Measurements from ENCODE around the gene IKBKE. TPM values are rescaled to one million over a fixed set of nuclear protein-coding genes. Genes with fewer than 3 reads are reported as not detected.
"Not testable (repeated sequence)": the region's sequence is repeated elsewhere in the genome, so short reads cannot be mapped to it uniquely, and the experiment has no call there.

Gene IKBKE
- total RNA-seq, 1 donor from 2014 or later = 51.5 TPM

DNA sequence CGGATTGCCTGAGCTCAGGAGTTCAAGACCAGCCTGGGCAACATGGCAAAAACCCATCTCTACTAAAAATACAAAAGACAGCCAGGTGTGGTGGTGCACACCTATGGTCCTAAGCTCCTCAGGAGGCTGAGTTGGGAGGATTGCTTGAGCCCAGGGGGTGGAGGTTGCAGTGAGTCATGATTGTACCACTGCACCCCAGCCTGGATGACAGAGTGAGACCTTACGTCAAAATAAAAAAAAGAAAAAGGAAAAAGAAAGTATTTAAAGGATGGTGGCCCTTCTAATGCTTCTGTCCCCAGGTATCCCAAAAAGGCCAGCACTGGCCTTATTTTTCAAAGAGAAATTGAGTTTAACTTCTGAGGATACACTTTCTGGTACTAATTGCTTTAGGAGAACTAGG is 1.7 kb downstream of the IKBKE start:
- peaks cover 51% of the 10 kb centered on the region for H3K36me3 Mint-ChIP-seq (ENCODE audit: low read depth)
- intact Hi-C loops (cut with micrococcal nuclease) = no loop called here
- peak overlapping the region; percentile 86 for H3K4me3 Mint-ChIP-seq

DNA sequence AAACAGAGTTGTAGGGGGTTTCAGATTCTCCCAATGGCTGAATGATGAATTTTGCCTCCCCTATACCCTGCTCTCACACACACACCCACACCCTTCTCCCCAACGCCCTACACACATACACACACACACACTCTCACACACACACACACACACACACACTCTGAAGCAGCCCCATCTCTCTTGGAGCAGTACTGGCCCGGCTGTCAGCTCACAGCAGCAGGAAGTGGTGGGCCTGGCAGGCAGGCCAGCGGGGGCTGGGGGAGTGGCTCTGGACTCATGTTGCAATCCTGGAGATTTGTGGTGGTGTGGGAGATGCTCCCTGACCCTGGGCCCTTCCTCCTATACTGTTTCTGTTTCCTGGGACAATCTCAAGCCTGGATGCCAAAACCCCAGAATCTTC is 2.2 kb downstream of the IKBKE start:
- H3K27me3 Mint-ChIP-seq = no peaks in the 10 kb centered on the region
- H3K27ac Mint-ChIP-seq = peak overlapping the region; percentile 86
- H3K4me1 Mint-ChIP-seq = peaks cover 71% of the 10 kb centered on the region
- intact Hi-C loops (cut with micrococcal nuclease) = no loop called here
- DNase-seq = peak; percentile 79
- H3K36me3 Mint-ChIP-seq (ENCODE audit: low read depth) = peaks cover 56% of the 10 kb centered on the region
- no peaks in the 10 kb centered on the region for H3K9me3 Mint-ChIP-seq
- peak overlapping the region; percentile 86 for H3K4me3 Mint-ChIP-seq

More for the DNA sequence above, 1.7 kb downstream of the IKBKE start:
- no peaks in the 10 kb centered on the region for H3K9me3 Mint-ChIP-seq
- no peaks in the 10 kb centered on the region for H3K27me3 Mint-ChIP-seq
- peak; percentile 72 for DNase-seq
- H3K4me1 Mint-ChIP-seq = peaks cover 74% of the 10 kb centered on the region
- peak overlapping the region; percentile 86 for H3K27ac Mint-ChIP-seq

DNA sequence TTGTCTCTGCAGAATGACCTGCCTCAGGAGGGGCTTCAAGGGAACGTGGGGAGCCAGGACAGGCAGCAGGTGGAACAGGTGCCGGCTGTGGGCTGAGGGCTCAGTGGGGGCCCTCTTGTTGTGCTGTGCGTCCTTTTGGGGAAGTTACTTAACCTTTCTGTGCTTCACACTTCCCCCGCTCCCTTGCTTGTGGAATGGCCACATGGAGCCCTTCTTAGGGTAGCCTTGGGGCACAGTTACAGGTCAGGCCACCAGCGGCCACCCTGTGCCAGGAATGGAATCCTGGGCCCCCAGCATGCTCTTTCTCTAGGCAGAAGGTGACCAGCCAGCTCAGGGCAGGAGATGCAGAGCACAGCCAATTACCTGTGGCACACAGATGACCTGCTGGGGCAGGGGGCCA is 2.6 kb downstream of the IKBKE start:
- Mint-ChIP-seq H3K4me3 (peak overlapping the region; percentile 86), H3K4me1 (peaks cover 67% of the 10 kb centered on the region), H3K9me3 (no peaks in the 10 kb centered on the region), H3K36me3 (ENCODE audit: low read depth) (peaks cover 56% of the 10 kb centered on the region), H3K27ac (peak overlapping the region; percentile 86), H3K27me3 (no peaks in the 10 kb centered on the region)
- DNase-seq = no peak
- intact Hi-C loops (cut with micrococcal nuclease) = no loop called here

DNA sequence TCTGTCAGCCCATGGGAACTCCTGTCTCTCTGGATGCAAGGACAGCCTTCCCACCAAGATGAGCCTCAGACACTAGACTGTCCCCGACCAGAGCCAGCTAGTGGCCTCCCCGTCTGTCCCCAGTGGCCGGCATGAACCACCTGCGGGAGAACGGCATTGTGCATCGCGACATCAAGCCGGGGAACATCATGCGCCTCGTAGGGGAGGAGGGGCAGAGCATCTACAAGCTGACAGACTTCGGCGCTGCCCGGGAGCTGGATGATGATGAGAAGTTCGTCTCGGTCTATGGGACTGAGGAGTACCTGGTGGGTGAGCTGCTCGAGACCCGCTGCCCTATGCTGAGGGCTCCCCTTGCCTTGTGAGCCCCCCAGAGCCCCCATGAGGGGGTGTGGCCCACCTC is 5.8 kb downstream of the IKBKE start:
- Mint-ChIP-seq H3K4me1 (peaks cover 55% of the 10 kb centered on the region), H3K27me3 (no peaks in the 10 kb centered on the region), H3K4me3 (peak overlapping the region; percentile 14), H3K36me3 (ENCODE audit: low read depth) (peaks cover 77% of the 10 kb centered on the region), H3K9me3 (no peaks in the 10 kb centered on the region), H3K27ac (peak overlapping the region; percentile 87)
- intact Hi-C loops (cut with micrococcal nuclease) = loop anchor here (5.0 kb wide), 2 partner anchors 186 to 474 kb away; partner anchors contain the start of gene RAB7B
- DNase-seq = no peak

DNA sequence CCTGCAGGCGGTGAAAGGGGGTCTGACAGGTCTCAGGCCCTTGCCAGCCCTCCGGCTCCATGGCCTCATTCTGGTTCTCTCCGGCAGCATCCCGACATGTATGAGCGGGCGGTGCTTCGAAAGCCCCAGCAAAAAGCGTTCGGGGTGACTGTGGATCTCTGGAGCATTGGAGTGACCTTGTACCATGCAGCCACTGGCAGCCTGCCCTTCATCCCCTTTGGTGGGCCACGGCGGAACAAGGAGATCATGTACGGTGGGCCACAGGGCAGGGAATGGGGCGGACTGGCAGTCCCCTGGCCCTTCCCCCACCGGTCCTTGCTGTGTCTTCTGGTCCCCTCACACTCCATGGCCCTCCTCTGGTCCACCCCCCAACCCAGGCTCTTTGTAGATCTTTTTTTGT is 6.3 kb downstream of the IKBKE start:
- Mint-ChIP-seq H3K27me3 (no peaks in the 10 kb centered on the region), H3K36me3 (ENCODE audit: low read depth) (peaks cover 78% of the 10 kb centered on the region), H3K4me1 (peaks cover 55% of the 10 kb centered on the region), H3K27ac (peak overlapping the region; percentile 49), H3K9me3 (no peaks in the 10 kb centered on the region), H3K4me3 (no peak overlapping the region)
- no peak for DNase-seq
- intact Hi-C loops (cut with micrococcal nuclease) = loop anchor here (5.0 kb wide), 2 partner anchors 186 to 474 kb away; partner anchors contain the start of gene RAB7B

DNA sequence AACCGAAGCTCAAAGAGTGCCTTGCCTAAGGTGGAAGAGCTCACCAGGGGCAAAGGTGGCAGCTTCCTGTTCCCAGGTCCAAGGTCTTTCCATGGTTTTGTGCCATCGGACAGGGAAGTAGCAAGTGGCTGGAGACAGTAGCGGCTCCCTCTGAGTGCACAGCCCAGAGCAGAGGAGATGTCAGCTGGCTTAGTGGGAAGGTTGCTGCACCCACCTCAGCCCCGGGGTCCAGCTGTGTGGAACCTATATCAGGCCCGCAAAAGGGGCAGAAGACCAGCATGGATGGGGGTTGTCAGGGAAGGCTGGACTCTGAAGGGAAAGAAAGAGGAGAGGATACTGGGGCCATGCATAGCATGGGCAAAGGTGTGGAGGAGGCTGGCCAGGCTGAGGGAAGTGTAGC is 6.8 kb downstream of the IKBKE start:
- Mint-ChIP-seq H3K4me1 (peaks cover 50% of the 10 kb centered on the region), H3K4me3 (no peak overlapping the region)
- intact Hi-C loops (cut with micrococcal nuclease) = loop anchor here (5.0 kb wide), 2 partner anchors 185 to 475 kb away; partner anchors contain the start of gene RAB7B

DNA sequence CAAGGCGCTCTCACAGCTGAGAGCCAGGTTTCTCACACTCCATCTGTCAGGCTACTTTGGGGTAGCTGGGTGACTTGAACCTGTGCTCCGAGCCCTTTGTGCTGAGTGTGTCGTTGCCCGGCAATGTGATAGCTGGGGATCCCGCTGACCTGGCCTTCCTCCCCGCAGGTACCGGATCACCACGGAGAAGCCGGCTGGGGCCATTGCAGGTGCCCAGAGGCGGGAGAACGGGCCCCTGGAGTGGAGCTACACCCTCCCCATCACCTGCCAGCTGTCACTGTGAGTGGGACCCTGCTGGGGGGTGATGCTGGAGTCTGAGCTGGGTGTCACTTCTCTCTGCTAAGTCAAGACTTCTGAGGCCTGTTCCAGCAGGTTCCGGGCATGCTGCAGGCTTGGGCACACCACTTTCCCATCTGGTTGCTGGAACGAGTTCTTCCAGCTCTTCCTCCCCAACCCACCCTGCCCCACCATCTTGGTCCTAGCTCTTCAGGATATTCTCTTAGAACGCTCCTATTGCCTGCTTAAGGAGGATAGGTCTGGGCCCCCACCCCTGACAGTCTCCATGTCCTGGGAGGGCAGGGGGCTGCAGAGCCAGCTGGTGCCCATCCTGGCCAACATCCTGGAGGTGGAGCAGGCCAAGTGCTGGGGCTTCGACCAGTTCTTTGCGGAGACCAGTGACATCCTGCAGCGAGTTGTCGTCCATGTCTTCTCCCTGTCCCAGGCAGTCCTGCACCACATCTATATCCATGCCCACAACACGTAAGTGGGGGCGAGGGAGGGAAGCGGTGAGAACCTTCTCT is 7.5 kb downstream of the IKBKE start:
- Mint-ChIP-seq H3K4me1 (peaks cover 43% of the 10 kb centered on the region), H3K36me3 (ENCODE audit: low read depth) (peaks cover 78% of the 10 kb centered on the region), H3K9me3 (no peaks in the 10 kb centered on the region), H3K27me3 (no peaks in the 10 kb centered on the region), H3K4me3 (no peak overlapping the region), H3K27ac (peak overlapping the region; percentile 58)
- intact Hi-C loops (cut with micrococcal nuclease) = loop anchor here (5.0 kb wide), 2 partner anchors 185 to 475 kb away; partner anchors contain the start of gene RAB7B
- DNase-seq = no peak

More for the DNA sequence above, 6.8 kb downstream of the IKBKE start:
- H3K9me3 Mint-ChIP-seq = no peaks in the 10 kb centered on the region
- no peak for DNase-seq
- peaks cover 77% of the 10 kb centered on the region for H3K36me3 Mint-ChIP-seq (ENCODE audit: low read depth)
- peak overlapping the region; percentile 49 for H3K27ac Mint-ChIP-seq
- H3K27me3 Mint-ChIP-seq = no peaks in the 10 kb centered on the region

DNA sequence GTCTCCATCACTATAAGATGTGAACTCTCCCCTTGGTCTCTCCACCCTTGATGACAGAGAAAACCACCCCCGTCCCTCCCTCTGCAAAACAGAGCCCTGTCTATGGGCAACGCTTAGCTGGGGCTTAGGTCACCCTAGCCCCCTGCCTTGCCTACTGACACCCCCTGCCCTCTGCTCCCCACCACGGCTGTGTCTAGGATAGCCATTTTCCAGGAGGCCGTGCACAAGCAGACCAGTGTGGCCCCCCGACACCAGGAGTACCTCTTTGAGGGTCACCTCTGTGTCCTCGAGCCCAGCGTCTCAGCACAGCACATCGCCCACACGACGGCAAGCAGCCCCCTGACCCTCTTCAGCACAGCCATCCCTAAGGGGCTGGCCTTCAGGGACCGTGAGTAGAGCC is 8.5 kb downstream of the IKBKE start:
- DNase-seq = no peak
- no peaks in the 10 kb centered on the region for H3K9me3 Mint-ChIP-seq
- no peaks in the 10 kb centered on the region for H3K27me3 Mint-ChIP-seq
- H3K4me1 Mint-ChIP-seq = peaks cover 35% of the 10 kb centered on the region
- intact Hi-C loops (cut with micrococcal nuclease) = loop anchor here (1.0 to 5.0 kb wide), 4 partner anchors 16 to 476 kb away; partner anchors contain the start of gene RAB7B
- peaks cover 77% of the 10 kb centered on the region for H3K36me3 Mint-ChIP-seq (ENCODE audit: low read depth)
- H3K27ac Mint-ChIP-seq = no peak overlapping the region
- no peak overlapping the region for H3K4me3 Mint-ChIP-seq

DNA sequence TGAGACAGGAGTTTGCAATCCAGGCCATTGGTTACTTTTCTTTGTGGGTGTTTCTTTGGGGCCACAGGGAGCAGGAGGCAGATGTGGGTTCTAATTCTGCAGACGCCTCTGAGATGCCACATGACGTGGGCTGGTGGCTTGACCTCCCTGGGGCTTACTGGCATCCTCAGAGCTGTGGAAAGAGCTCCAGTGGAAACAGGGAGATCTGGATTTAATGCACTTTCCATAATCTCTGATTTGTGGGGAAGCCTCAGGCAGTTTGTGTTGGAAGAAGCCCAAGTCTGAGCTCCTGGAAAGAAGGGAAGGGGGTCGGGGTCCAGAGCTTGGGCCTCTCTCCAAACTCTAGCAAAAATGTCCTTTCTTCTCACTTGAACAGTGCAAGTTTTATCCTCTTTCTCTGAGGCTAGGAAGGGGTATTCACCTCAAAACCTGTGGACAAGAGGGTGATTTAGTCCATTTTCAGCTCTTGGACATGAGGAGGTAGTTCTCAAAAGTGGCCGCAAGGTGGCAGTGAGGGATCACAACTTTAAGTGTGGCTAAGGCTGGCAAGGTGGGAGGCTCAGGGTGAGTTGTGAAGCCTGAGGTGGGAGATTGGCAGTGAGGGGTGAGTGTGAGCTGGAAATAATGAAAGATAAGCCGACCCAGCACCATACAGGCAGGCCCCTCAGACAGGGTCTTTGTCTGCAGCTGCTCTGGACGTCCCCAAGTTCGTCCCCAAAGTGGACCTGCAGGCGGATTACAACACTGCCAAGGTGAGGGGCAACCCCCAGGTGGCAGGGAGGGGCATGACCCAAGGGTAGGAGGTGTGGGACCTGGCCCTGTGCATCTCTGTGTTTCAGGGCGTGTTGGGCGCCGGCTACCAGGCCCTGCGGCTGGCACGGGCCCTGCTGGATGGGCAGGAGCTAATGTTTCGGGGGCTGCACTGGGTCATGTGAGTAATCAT is 9.2 kb downstream of the IKBKE start:
- Mint-ChIP-seq H3K27me3 (no peaks in the 10 kb centered on the region), H3K4me3 (no peak overlapping the region), H3K4me1 (peaks cover 28% of the 10 kb centered on the region), H3K9me3 (no peaks in the 10 kb centered on the region), H3K36me3 (ENCODE audit: low read depth) (peaks cover 74% of the 10 kb centered on the region), H3K27ac (peak overlapping the region; percentile 55)
- DNase-seq = peak; percentile 88
- intact Hi-C loops (cut with micrococcal nuclease) = loop anchor here (1.0 to 5.0 kb wide), 4 partner anchors 17 to 477 kb away; partner anchors contain the start of gene RAB7B

DNA sequence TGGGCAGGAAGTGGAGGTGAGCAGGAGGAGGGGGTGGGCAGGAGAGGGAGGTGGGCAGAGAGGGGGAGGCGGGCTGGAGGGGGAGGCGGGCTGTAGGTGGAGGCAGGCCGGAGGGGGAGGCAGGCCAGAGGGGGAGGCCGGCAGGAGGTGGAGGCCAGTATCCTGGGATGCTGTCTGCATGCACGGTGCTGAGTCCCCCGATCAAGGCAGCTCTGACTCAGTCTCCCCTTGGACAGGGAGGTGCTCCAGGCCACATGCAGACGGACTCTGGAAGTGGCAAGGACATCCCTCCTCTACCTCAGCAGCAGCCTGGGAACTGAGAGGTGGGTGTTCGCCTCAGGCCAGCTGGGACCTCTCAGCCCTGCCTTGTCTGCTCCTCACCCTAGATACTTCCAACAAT is 9.9 kb downstream of the IKBKE start:
- H3K36me3 Mint-ChIP-seq (ENCODE audit: low read depth) = peaks cover 73% of the 10 kb centered on the region
- intact Hi-C loops (cut with micrococcal nuclease) = no loop called here
- no peak for DNase-seq
- no peaks in the 10 kb centered on the region for H3K9me3 Mint-ChIP-seq
- H3K27me3 Mint-ChIP-seq = no peaks in the 10 kb centered on the region
- peaks cover 23% of the 10 kb centered on the region for H3K4me1 Mint-ChIP-seq
- H3K27ac Mint-ChIP-seq = no peak overlapping the region
- no peak overlapping the region for H3K4me3 Mint-ChIP-seq

DNA sequence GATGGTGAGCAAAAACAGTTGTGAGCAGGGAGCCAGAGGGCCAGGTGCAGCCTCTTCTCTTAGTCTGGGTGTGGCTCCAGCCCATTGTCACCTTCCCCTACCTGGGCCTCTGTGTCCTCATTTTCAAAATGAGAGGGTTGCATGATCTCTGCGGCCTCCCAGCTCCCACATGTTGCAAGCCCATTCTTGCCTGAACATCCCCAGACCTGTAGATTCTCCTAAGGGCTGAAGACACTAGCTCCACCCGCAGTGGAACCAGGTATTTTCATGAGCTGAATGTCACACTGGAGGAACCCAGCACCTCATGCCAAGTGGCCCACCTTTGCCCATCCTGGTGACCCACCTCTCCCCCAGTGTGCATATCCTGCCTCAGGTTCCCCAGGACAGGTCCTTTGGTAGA is 12.3 kb downstream of the IKBKE start:
- Mint-ChIP-seq H3K4me1 (peaks cover 14% of the 10 kb centered on the region), H3K27me3 (no peaks in the 10 kb centered on the region)

DNA sequence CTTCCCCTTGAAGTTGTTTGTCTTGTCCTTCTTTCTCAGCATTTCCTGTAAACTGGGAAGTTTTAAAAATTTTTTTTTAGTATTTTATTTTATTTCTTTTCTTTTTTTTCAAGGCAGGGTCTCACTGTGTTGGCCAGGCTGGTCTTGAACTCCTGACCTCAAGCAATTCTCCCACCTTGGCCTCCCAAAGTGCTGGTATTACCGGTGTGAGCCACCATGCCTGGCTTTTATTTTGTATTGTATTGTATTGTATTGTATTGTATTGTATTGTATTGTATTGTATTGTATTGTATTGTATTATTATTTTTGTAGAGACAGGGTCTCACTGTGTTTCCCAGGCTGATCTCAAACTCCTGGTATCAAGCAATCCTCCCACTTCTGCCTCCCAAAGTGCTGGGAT is 13.6 kb downstream of the IKBKE start:
- H3K9me3 Mint-ChIP-seq; DNase-seq; H3K4me3 Mint-ChIP-seq; intact Hi-C loops (cut with micrococcal nuclease); H3K27ac Mint-ChIP-seq; H3K27me3 Mint-ChIP-seq: not testable (repeated sequence)
- Mint-ChIP-seq H3K36me3 (ENCODE audit: low read depth) (peaks cover 65% of the 10 kb centered on the region), H3K4me1 (peaks cover 14% of the 10 kb centered on the region)

More for the DNA sequence above, 12.3 kb downstream of the IKBKE start:
- DNase-seq = no peak
- H3K9me3 Mint-ChIP-seq = no peaks in the 10 kb centered on the region
- H3K4me3 Mint-ChIP-seq = no peak overlapping the region
- no peak overlapping the region for H3K27ac Mint-ChIP-seq
- intact Hi-C loops (cut with micrococcal nuclease) = no loop called here
- peaks cover 61% of the 10 kb centered on the region for H3K36me3 Mint-ChIP-seq (ENCODE audit: low read depth)

DNA sequence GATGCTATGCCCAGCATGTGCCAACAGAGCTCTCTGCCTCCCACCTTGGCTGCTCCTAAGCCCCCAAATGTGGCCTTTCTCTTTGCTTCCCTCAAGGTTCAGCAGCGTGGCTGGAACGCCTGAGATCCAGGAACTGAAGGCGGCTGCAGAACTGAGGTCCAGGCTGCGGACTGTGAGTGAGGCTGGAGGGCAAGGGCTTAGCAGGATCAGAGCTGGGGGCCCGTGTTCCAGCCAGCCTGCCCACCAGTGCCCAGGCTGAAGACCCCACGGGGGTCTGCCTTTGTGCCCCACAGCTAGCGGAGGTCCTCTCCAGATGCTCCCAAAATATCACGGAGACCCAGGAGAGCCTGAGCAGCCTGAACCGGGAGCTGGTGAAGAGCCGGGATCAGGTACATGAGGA is 14.6 kb downstream of the IKBKE start:
- intact Hi-C loops (cut with micrococcal nuclease) = no loop called here
- H3K27ac Mint-ChIP-seq = no peak overlapping the region
- DNase-seq = no peak
- H3K4me1 Mint-ChIP-seq = peaks cover 11% of the 10 kb centered on the region
- no peaks in the 10 kb centered on the region for H3K9me3 Mint-ChIP-seq
- peaks cover 59% of the 10 kb centered on the region for H3K36me3 Mint-ChIP-seq (ENCODE audit: low read depth)
- H3K4me3 Mint-ChIP-seq = no peak overlapping the region
- H3K27me3 Mint-ChIP-seq = no peaks in the 10 kb centered on the region
